Measurements from ENCODE around the gene NDUFB2. TPM values are rescaled to one million over a fixed set of nuclear protein-coding genes. Genes with fewer than 3 reads are reported as not detected.

NDUFB2 gene
- total and polyA plus RNA-seq, 2 donors (not counting 3 experiments of a cell fraction or from before 2014, with no cell fraction given), result 197 to 1,075 TPM

DNA sequence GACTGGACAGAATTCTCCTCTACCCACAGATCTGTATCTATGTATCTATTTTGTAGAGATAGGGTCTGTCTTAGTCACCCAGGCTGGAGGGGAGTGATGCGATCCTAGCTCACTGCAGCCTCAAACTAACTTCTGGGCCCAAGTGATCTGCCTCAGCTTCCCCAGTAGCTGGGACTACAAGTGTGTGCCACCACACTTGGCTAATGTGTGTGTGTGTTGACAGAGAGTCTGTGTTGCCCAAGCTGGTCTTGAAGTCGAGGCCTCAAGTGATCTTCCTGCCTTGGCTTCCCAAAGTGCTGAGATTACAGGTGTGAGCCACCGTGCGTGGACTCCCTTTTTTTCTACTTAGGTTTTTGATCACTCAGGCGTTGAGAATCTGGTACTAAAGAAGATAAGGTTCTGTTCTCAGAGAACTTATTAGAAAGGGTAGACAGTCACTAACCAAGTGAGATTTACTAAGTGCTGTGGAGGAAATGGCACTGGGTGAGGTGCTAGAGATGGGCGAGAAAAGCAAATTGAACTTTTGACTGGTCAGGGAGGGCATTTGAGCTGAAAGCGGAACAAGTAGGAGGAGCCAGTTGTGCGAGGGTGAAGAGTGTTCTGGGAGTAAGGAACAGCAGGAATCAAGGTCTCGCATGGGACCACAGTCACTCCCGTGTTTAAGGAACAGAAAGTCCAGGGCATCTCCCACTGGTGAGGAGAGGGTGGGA lies 18.0 kb downstream of the NDUFB2 start:
- no peaks in the 10 kb centered on the region for H3K9me1 ChIP-seq (replicated peaks; ENCODE audit: control insufficient read depth, extremely low read depth, insufficient read depth, low read length)
- BruUV-seq (replicated peaks), result no TSS peak
- H3K4me1 ChIP-seq (ENCODE audit: control insufficient read depth, extremely low read depth, insufficient read depth, low read length), result peaks cover under 1% of the 10 kb centered on the region
- DNase-seq (ENCODE audit: low read depth, low spot score), result no peak
- dilution Hi-C loops (cut with MboI; ENCODE audit: extremely low pct_ligation_motif_present, low sequenced_read_pairs), result no loop called here
- FAIRE-seq, result no peak
- intact Hi-C loops (cut with micrococcal nuclease), result no loop called here
- no peaks in the 10 kb centered on the region for H3K79me2 ChIP-seq (ENCODE audit: control insufficient read depth, insufficient read depth, low read length)
- no peak overlapping the region for H3K27ac ChIP-seq (ENCODE audit: insufficient read depth, low read depth, low read length)
- H3K27me3 ChIP-seq (ENCODE audit: control insufficient read depth in 2 of 2, insufficient read depth in 2 of 2, low read length in 2 of 2), result no peaks in the 10 kb centered on the region
- H3K36me3 ChIP-seq (ENCODE audit: control insufficient read depth in 2 of 2, extremely low read depth in 1 of 2, insufficient read depth in 2 of 2, low read length in 2 of 2), result peaks cover 0 to 2% of the 10 kb centered on the region in 2 experiments
- H3K9ac ChIP-seq (replicated peaks; ENCODE audit: extremely low read depth, insufficient read depth, low read length), result no peak overlapping the region
- H3K9me3 ChIP-seq (replicated peaks; ENCODE audit: control insufficient read depth, insufficient read depth, low read length), result no peaks in the 10 kb centered on the region
- no peak overlapping the region for H3K4me2 ChIP-seq (ENCODE audit: insufficient read depth, low read length)
- TF ChIP-seq, protein P1, sequence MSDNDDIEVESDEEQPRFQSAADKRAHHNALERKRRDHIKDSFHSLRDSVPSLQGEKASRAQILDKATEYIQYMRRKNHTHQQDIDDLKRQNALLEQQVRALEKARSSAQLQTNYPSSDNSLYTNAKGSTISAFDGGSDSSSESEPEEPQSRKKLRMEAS (IDR thresholded peaks at IDR 0.05; ENCODE audit: insufficient read depth, insufficient read length), result no peak
- TF ChIP-seq POLR2AphosphoS5 (IDR thresholded peaks at IDR 0.05; ENCODE audit: insufficient read depth, low read depth, low read length) (no peak), GATA2 (IDR thresholded peaks at IDR 0.05; ENCODE audit: insufficient read depth, insufficient read length, low read depth, low read length) (no peak), JUN (IDR thresholded peaks at IDR 0.05; ENCODE audit: borderline replicate concordance, insufficient read depth, insufficient read length, low read depth) (no peak), MYC (IDR thresholded peaks at IDR 0.05; ENCODE audit: low read depth, low read length) (no peak), POLR2A (IDR thresholded peaks at IDR 0.05; ENCODE audit: low read depth, low read length) (no peak), EZH2 (IDR thresholded peaks at IDR 0.05; ENCODE audit: borderline replicate concordance, low read depth, low read length, severe bottlenecking) (no peak)
- TF ChIP-seq, protein P2, sequence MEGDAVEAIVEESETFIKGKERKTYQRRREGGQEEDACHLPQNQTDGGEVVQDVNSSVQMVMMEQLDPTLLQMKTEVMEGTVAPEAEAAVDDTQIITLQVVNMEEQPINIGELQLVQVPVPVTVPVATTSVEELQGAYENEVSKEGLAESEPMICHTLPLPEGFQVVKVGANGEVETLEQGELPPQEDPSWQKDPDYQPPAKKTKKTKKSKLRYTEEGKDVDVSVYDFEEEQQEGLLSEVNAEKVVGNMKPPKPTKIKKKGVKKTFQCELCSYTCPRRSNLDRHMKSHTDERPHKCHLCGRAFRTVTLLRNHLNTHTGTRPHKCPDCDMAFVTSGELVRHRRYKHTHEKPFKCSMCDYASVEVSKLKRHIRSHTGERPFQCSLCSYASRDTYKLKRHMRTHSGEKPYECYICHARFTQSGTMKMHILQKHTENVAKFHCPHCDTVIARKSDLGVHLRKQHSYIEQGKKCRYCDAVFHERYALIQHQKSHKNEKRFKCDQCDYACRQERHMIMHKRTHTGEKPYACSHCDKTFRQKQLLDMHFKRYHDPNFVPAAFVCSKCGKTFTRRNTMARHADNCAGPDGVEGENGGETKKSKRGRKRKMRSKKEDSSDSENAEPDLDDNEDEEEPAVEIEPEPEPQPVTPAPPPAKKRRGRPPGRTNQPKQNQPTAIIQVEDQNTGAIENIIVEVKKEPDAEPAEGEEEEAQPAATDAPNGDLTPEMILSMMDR (IDR thresholded peaks at IDR 0.05; ENCODE audit: extremely low read depth in 1 of 2, insufficient read depth in 1 of 2, low read depth in 1 of 2, low read length in 2 of 2), result no peak
- H2AFZ ChIP-seq (ENCODE audit: low read depth, low read length), result no peak overlapping the region
- no peaks in the 10 kb centered on the region for H4K20me1 ChIP-seq (replicated peaks; ENCODE audit: control insufficient read depth, extremely low read depth, insufficient read depth, low read length)
- no peak overlapping the region for H3K4me3 ChIP-seq (replicated peaks in 1 of 3; ENCODE audit: insufficient read depth in 1 of 3, low read depth in 1 of 3, low read length in 3 of 3)
- ChIA-PET CTCF (no interaction called here), POLR2A (no interaction called here)
